A673 (cell line): Measurements from ENCODE around the gene WRAP53. TPM values are rescaled to one million over a fixed set of nuclear protein-coding genes. Genes with fewer than 3 reads are reported as not detected.
A peak's percentile ranks its signal among the peaks of the same experiment; 100 is the strongest.

Experiments used
- BruUV-seq: library from RNA; stranded (reverse); fragments of 400-500 nt; replicated peaks from 2 replicates; lab custom pipeline; 2021; lab: Mats Ljungman, UMichigan
- CTCF ChIA-PET: fragments of 300-600 bp; sonication (Branson Sonifier 250); formaldehyde crosslinking; loops from one replicate; lab custom pipeline; 2022; ENCODE audit warnings: antibody characterized with exemption; lab: Charles Lee
- POLR2A ChIA-PET: fragments of 300-600 bp; sonication (Branson Sonifier 250); formaldehyde crosslinking; loops from one replicate; lab custom pipeline; 2022; ENCODE audit warnings: antibody characterized with exemption; ENCODE audit not compliant: low non-redundant PET; lab: Charles Lee
- DNase-seq: peaks from one replicate; pipeline ENCODE4 v3.0.0-alpha.2; 2015; ENCODE audit warnings: low spot score
- H3K27ac ChIP-seq: fragments of 200-600 bp; sonication (generic); 2 replicates; pipeline ENCODE4 v1.5.1; 2016; ENCODE audit warnings: mixed run types, low read depth, mild to moderate bottlenecking, mixed read lengths, antibody characterized with exemption, low read length; ENCODE audit not compliant: poor library complexity, severe bottlenecking
- H3K27me3 ChIP-seq: fragments of 200-600 bp; sonication (generic); replicated peaks from 2 replicates; pipeline ENCODE4 v1.6.1; 2017; ENCODE audit warnings: mixed run types, low read depth, mild to moderate bottlenecking, mixed read lengths, antibody characterized with exemption, low read length; ENCODE audit not compliant: insufficient read depth, poor library complexity
- H3K36me3 ChIP-seq: fragments of 200-600 bp; sonication (generic); 2 replicates; pipeline ENCODE4 v1.6.1; 2016; ENCODE audit warnings: mixed run types, mild to moderate bottlenecking, mixed read lengths, antibody characterized with exemption, low read length; ENCODE audit not compliant: insufficient read depth, poor library complexity, severe bottlenecking
- H3K4me1 ChIP-seq: fragments of 200-600 bp; sonication (generic); 2 replicates; pipeline ENCODE4 v1.6.1; 2017; ENCODE audit warnings: mixed run types, mild to moderate bottlenecking, mixed read lengths, antibody characterized with exemption, low read length; ENCODE audit not compliant: insufficient read depth, poor library complexity, severe bottlenecking
- H3K4me3 ChIP-seq: fragments of 200-600 bp; sonication (generic); 2 replicates; pipeline ENCODE4 v1.5.1; 2016; ENCODE audit warnings: low read depth, mixed run types, mild to moderate bottlenecking, mixed read lengths, low read length; ENCODE audit not compliant: poor library complexity, severe bottlenecking
- H3K9me3 ChIP-seq: fragments of 200-600 bp; sonication (generic); 2 replicates; pipeline ENCODE4 v1.6.1; 2016; ENCODE audit warnings: mixed run types, low read depth, mild to moderate bottlenecking, mixed read lengths, antibody characterized with exemption, low read length; ENCODE audit not compliant: poor library complexity, severe bottlenecking
- CTCF ChIP-seq: fragments of 300-800, 200-600 bp; sonication (generic); conservative IDR thresholded peaks from 2 replicates; pipeline ENCODE4 v1.5.1; 2017; ENCODE audit warnings: low read depth, mild to moderate bottlenecking, antibody characterized with exemption, low read length, moderate library complexity, mixed read lengths
- EZH2 ChIP-seq: fragments of 200-600 bp; sonication (generic); IDR thresholded peaks from 2 replicates; pipeline ENCODE4 v1.6.1; 2017; ENCODE audit warnings: borderline replicate concordance, low read depth, mild to moderate bottlenecking, mixed read lengths, antibody characterized with exemption, low read length; ENCODE audit not compliant: poor library complexity, severe bottlenecking
- intact Hi-C: fragments of 100-400 bp; cut with micrococcal nuclease; formaldehyde crosslinking; loops from one replicate; pipeline ENCODE4 v1.10.0; 2022; ENCODE audit not compliant: unreplicated experiment
- total RNA-seq: library from RNA; stranded (reverse); gene quantifications from 2 replicates; pipeline ENCODE4 v1.2.3, GENCODE V29; 2021

The WRAP53 gene
- total RNA-seq, 1 experiment from 2014 or later: 42.2 TPM

- no TSS peak for BruUV-seq
- DNase-seq: no peak
- POLR2A ChIA-PET: no interaction called here
- Histone ChIP-seq H3K4me3 (no peak overlapping the region), H3K9me3 (no peaks in the 10 kb centered on the region), H3K27me3 (peaks cover 14% of the 10 kb centered on the region), H3K27ac (no peak overlapping the region), H3K4me1 (no peaks in the 10 kb centered on the region), H3K36me3 (no peaks in the 10 kb centered on the region)
- TF ChIP-seq CTCF (no peak), EZH2 (no peak)
- CTCF ChIA-PET: interaction anchor here (0.6 kb wide), 1 partner anchor 35 kb away, joined by 4 read pairs; the partner anchor contains the start of gene TP53
- intact Hi-C loops: no loop called here
Measured at GRCh38 chr17:7652388-7653356, 35.6 kb upstream of the WRAP53 start.

GRCh38 chr17:7654832-7655540 lies 33.3 kb upstream of the WRAP53 start:
- TF ChIP-seq CTCF (no peak), EZH2 (no peak)
- no peak overlapping the region for H3K27ac ChIP-seq
- no peak overlapping the region for H3K4me3 ChIP-seq
- CTCF ChIA-PET: no interaction called here
- no peaks in the 10 kb centered on the region for H3K36me3 ChIP-seq
- intact Hi-C loops: no loop called here
- no TSS peak for BruUV-seq
- peak; percentile 48 for DNase-seq
- H3K4me1 ChIP-seq: no peaks in the 10 kb centered on the region
- POLR2A ChIA-PET: interaction anchor here (0.6 kb wide), 1 partner anchor 60 kb away, joined by 4 read pairs; no protein-coding TSS in a partner anchor
- peaks cover 14% of the 10 kb centered on the region for H3K27me3 ChIP-seq
- no peaks in the 10 kb centered on the region for H3K9me3 ChIP-seq

GRCh38 chr17:7655541-7655840 lies 32.8 kb upstream of the WRAP53 start:
- no peaks in the 10 kb centered on the region for H3K36me3 ChIP-seq
- POLR2A ChIA-PET: no interaction called here
- H3K27ac ChIP-seq: no peak overlapping the region
- no peak for DNase-seq
- H3K9me3 ChIP-seq: no peaks in the 10 kb centered on the region
- no TSS peak for BruUV-seq
- CTCF ChIA-PET: no interaction called here
- H3K4me3 ChIP-seq: no peak overlapping the region
- peaks cover 14% of the 10 kb centered on the region for H3K27me3 ChIP-seq
- no peaks in the 10 kb centered on the region for H3K4me1 ChIP-seq
- intact Hi-C loops: no loop called here
- TF ChIP-seq CTCF (no peak), EZH2 (no peak)
